Panc1 (cell line): ENCODE data around the gene TBXAS1. TPM values are rescaled to one million over a fixed set of nuclear protein-coding genes. Genes with fewer than 3 reads are reported as not detected.

ENCODE experiments used
- ATAC-seq: fragments of 200-7000 bp; cut with Tn5 transposase; 2 replicates; pipeline ENCODE4 v1.9.1; 2020; ENCODE audit warnings: mild to moderate bottlenecking, moderate library complexity
- BruUV-seq: library from RNA; stranded (reverse); fragments of 400-500 nt; replicated peaks from 2 replicates; lab custom pipeline; 2021; lab: Mats Ljungman, UMichigan
- CTCF ChIA-PET: fragments of 300-600 bp; sonication (Branson Sonifier 250); formaldehyde crosslinking; loops from one replicate; lab custom pipeline; 2022; ENCODE audit warnings: antibody characterized with exemption; lab: Charles Lee
- POLR2A ChIA-PET: fragments of 300-600 bp; sonication (Branson Sonifier 250); formaldehyde crosslinking; loops from one replicate; lab custom pipeline; 2022; ENCODE audit warnings: antibody characterized with exemption; lab: Charles Lee
- DNase-seq: peaks from one replicate; pipeline ENCODE4 v3.0.0-alpha.2; 2010; ENCODE audit warnings: low read depth, low spot score
- H3K27ac ChIP-seq: 2 replicates; pipeline ENCODE4 v1.5.1; 2011; ENCODE audit warnings: mild to moderate bottlenecking, low read length, inconsistent platforms
- H3K27me3 ChIP-seq: fragments of 200-500 bp; sonication (Bioruptor generic); 2 replicates; pipeline ENCODE4 v1.6.0; 2014; ENCODE audit warnings: low read length, inconsistent platforms; ENCODE audit not compliant: control insufficient read depth, insufficient read depth
- H3K36me3 ChIP-seq: fragments of 200-500 bp; sonication (Bioruptor generic); 2 replicates; pipeline ENCODE4 v1.5.1; 2014; ENCODE audit warnings: inconsistent platforms, mild to moderate bottlenecking, low read length, moderate library complexity; ENCODE audit not compliant: control insufficient read depth, insufficient read depth
- H3K4me1 ChIP-seq: 2 replicates; pipeline ENCODE4 v1.5.1; 2011; ENCODE audit warnings: inconsistent platforms, mild to moderate bottlenecking, low read length, moderate library complexity; ENCODE audit not compliant: control insufficient read depth, insufficient read depth
- H3K4me3 ChIP-seq, 2 experiments: 2 replicates each; pipeline ENCODE4 v1.5.1; 2011 to 2012; ENCODE audit warnings: low read depth in 2 of 2, low read length in 2 of 2, mild to moderate bottlenecking in 2 of 2, inconsistent platforms in 1 of 2, moderate library complexity in 1 of 2
- H3K9me3 ChIP-seq: fragments of 200-500 bp; sonication (Bioruptor generic); 2 replicates; pipeline ENCODE4 v1.5.1; 2014; ENCODE audit warnings: low read depth, mild to moderate bottlenecking, inconsistent platforms, low read length, moderate library complexity; ENCODE audit not compliant: control insufficient read depth, insufficient read depth
- POLR2AphosphoS5 ChIP-seq: IDR thresholded peaks from 2 replicates; pipeline ENCODE4 v1.6.1; 2012; ENCODE audit warnings: mild to moderate bottlenecking, low read depth, low read length, moderate library complexity
- SIN3A ChIP-seq: IDR thresholded peaks from 2 replicates; pipeline ENCODE4 v1.6.1; 2012; ENCODE audit warnings: low read depth, mild to moderate bottlenecking, low read length, moderate library complexity, borderline replicate concordance; ENCODE audit not compliant: insufficient read depth
- TCF7L2 ChIP-seq: IDR thresholded peaks from 2 replicates; pipeline ENCODE4 v1.6.1; 2011; ENCODE audit warnings: mild to moderate bottlenecking, low read depth, low read length, inconsistent platforms
- in situ Hi-C: cut with HindIII; loops from 2 replicates; pipeline ENCODE4 v1.10.0; 2016; ENCODE audit warnings: low sequenced_read_pairs, low pct_unique_long_range_greater_than_20kb
- intact Hi-C: fragments of 100-400 bp; cut with micrococcal nuclease; formaldehyde crosslinking; loops from one replicate; pipeline ENCODE4 v1.10.0; 2022; ENCODE audit not compliant: unreplicated experiment
- total RNA-seq: library from RNA; stranded (reverse); gene quantifications from one replicate; pipeline ENCODE4 v1.2.1, GENCODE V29; 2021; ENCODE audit not compliant: unreplicated experiment
- TF ChIP-seq, protein P1 (sequence below): fragments of 450-650 bp; IDR thresholded peaks from 2 replicates; pipeline ENCODE4 v1.5.1; 2017; ENCODE audit warnings: mild to moderate bottlenecking
- TF ChIP-seq, protein P2 (sequence below), 2 experiments: IDR thresholded peaks; 2 replicates each; pipeline ENCODE4 v1.6.1; 2011 to 2012; ENCODE audit warnings: low read depth in 2 of 2, control low read depth in 1 of 2, low read length in 1 of 2, mild to moderate bottlenecking in 1 of 2, moderate library complexity in 1 of 2; ENCODE audit not compliant: insufficient read depth in 1 of 2

The TBXAS1 gene
- total RNA-seq, 1 experiment from 2014 or later, result 4.4 TPM

- ChIA-PET CTCF (no interaction called here), POLR2A (interaction anchor here (0.5 kb wide), 1 partner anchor 337 kb away, joined by 4 read pairs; no protein-coding TSS in a partner anchor)
- DNase-seq, result no peak
- no peaks in the 10 kb centered on the region for H3K4me1 ChIP-seq
- intact Hi-C loops, result no loop called here
- TF ChIP-seq, protein P1, sequence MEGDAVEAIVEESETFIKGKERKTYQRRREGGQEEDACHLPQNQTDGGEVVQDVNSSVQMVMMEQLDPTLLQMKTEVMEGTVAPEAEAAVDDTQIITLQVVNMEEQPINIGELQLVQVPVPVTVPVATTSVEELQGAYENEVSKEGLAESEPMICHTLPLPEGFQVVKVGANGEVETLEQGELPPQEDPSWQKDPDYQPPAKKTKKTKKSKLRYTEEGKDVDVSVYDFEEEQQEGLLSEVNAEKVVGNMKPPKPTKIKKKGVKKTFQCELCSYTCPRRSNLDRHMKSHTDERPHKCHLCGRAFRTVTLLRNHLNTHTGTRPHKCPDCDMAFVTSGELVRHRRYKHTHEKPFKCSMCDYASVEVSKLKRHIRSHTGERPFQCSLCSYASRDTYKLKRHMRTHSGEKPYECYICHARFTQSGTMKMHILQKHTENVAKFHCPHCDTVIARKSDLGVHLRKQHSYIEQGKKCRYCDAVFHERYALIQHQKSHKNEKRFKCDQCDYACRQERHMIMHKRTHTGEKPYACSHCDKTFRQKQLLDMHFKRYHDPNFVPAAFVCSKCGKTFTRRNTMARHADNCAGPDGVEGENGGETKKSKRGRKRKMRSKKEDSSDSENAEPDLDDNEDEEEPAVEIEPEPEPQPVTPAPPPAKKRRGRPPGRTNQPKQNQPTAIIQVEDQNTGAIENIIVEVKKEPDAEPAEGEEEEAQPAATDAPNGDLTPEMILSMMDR, result no peak
- TF ChIP-seq POLR2AphosphoS5, result no peak
- TF ChIP-seq, protein P2, sequence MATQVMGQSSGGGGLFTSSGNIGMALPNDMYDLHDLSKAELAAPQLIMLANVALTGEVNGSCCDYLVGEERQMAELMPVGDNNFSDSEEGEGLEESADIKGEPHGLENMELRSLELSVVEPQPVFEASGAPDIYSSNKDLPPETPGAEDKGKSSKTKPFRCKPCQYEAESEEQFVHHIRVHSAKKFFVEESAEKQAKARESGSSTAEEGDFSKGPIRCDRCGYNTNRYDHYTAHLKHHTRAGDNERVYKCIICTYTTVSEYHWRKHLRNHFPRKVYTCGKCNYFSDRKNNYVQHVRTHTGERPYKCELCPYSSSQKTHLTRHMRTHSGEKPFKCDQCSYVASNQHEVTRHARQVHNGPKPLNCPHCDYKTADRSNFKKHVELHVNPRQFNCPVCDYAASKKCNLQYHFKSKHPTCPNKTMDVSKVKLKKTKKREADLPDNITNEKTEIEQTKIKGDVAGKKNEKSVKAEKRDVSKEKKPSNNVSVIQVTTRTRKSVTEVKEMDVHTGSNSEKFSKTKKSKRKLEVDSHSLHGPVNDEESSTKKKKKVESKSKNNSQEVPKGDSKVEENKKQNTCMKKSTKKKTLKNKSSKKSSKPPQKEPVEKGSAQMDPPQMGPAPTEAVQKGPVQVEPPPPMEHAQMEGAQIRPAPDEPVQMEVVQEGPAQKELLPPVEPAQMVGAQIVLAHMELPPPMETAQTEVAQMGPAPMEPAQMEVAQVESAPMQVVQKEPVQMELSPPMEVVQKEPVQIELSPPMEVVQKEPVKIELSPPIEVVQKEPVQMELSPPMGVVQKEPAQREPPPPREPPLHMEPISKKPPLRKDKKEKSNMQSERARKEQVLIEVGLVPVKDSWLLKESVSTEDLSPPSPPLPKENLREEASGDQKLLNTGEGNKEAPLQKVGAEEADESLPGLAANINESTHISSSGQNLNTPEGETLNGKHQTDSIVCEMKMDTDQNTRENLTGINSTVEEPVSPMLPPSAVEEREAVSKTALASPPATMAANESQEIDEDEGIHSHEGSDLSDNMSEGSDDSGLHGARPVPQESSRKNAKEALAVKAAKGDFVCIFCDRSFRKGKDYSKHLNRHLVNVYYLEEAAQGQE (IDR thresholded peaks at IDR 0.05; ENCODE audit: insufficient read depth in 1 of 2, low read depth in 2 of 2, low read length in 1 of 2), result no peak
- no peak for TF ChIP-seq TCF7L2
- no TSS peak for BruUV-seq
- no peaks in the 10 kb centered on the region for H3K9me3 ChIP-seq
- 0 out of 2 replicates have a peak, but pooled peaks cover 2% of the 10 kb centered on the region for H3K27me3 ChIP-seq
- H3K4me3 ChIP-seq, result no peak overlapping the region
- no peak for ATAC-seq
- H3K27ac ChIP-seq, result no peak overlapping the region
- in situ Hi-C loops, result no loop called here
- H3K36me3 ChIP-seq, result no peaks in the 10 kb centered on the region
Observed at GRCh38 chr7:139823959-139824521, 5.0 kb upstream of the TBXAS1 start.

DNA sequence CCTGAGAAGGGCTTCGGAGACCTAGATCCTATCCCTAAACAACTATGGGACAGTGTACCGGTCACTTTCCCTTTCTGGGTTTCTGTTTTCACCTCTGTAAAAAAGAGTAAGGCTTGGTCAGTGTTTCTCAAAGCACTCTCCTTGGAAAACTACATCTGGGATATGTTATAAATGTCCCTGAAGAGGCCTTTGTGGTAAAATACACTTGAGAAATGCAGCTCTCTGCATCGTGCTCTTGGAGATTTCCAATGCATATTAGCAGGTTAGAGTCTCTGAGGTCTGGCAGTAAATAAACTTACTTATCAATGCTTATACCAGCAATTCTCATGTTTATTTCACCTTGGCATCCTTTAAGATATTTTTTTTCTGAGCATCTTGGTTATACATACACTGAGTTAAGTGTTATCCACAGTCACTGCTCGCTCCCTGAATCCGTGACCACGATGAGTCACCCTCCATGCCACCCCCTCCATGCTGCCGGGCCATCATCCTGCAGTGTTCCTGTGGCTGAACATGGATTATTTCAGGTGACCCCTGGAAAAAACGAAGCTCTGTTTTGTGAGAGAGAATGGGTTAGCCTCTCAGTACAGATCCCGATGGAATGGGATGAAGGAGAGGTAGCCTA, 3.3 kb upstream of the TBXAS1 start:
- H3K36me3 ChIP-seq, result no peaks in the 10 kb centered on the region
- ATAC-seq (0 out of 2 replicates have a peak, but pooled peaks have one; percentile 57), DNase-seq (no peak)
- TF ChIP-seq, protein P2 (IDR thresholded peaks at IDR 0.05; ENCODE audit: insufficient read depth in 1 of 2, low read depth in 2 of 2, low read length in 1 of 2), result no peak
- no peak for TF ChIP-seq TCF7L2
- TF ChIP-seq SIN3A, result no peak
- TF ChIP-seq, protein P1, result no peak
- no peak for TF ChIP-seq POLR2AphosphoS5
- no peaks in the 10 kb centered on the region for H3K9me3 ChIP-seq
- H3K27me3 ChIP-seq, result 0 out of 2 replicates have a peak, but pooled peaks cover 2% of the 10 kb centered on the region
- CTCF ChIA-PET, result interaction anchor here (0.6 kb wide), 1 partner anchor 49 kb away, joined by 9 read pairs; no protein-coding TSS in a partner anchor
- in situ Hi-C loops, result no loop called here
- BruUV-seq, result no TSS peak
- no peaks in the 10 kb centered on the region for H3K4me1 ChIP-seq
- no peak overlapping the region for H3K27ac ChIP-seq
- POLR2A ChIA-PET, result no interaction called here
- no peak overlapping the region for H3K4me3 ChIP-seq
- intact Hi-C loops, result no loop called here
